ENCODE data around the gene IGFL4. TPM values are rescaled to one million over a fixed set of nuclear protein-coding genes. Genes with fewer than 3 reads are reported as not detected.

The IGFL4 gene
- total RNA-seq, 2 donors from 2014 or later = not detected

DNA sequence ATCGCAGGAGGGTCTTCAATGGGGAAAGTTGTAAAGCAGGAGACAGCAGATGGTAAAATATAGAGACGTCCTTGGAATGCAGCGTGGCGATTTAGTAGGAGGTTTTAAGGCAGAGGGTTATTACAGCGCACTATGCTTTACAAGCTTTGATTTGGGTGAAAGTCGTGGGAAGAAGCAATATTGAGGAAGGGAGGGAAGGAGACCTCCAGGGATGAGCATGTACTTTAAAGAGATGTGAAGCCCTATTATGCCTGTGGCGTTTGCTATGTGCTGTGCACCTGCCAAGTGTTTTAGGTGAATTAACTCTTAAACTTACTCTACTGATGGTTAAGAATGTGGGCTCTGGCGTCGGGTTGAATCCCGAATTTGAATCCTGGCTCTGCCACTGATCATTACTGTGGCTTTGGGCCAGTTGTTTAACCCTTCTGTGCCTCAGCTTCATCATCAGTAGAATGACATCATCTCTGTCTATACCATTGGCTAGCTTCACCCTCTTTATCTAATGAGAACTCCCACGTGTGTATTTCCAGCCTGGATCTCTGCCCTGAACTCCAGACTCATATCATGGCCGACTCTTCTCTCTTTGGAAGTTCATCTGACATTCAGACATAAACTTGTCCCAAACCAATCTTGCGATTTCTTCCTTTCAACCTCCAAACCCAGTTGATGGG is 45.0 kb downstream of the IGFL4 start:
- no peaks in the 10 kb centered on the region for H3K4me1 ChIP-seq
- H3K27ac ChIP-seq = peak overlapping the region; percentile 45
- no peaks in the 10 kb centered on the region for H3K9me3 ChIP-seq
- H3K4me3 ChIP-seq = peak overlapping the region; percentile 87
- DNase-seq = no peak
- no peaks in the 10 kb centered on the region for H3K36me3 ChIP-seq
- no peaks in the 10 kb centered on the region for H3K27me3 ChIP-seq
- peak overlapping the region; percentile 89 to 90 for H3K9ac ChIP-seq (ENCODE audit: low read depth in 2 of 2, low read length in 2 of 2)
- intact Hi-C loops (cut with DNase I) = no loop called here
- TF ChIP-seq, protein P1, sequence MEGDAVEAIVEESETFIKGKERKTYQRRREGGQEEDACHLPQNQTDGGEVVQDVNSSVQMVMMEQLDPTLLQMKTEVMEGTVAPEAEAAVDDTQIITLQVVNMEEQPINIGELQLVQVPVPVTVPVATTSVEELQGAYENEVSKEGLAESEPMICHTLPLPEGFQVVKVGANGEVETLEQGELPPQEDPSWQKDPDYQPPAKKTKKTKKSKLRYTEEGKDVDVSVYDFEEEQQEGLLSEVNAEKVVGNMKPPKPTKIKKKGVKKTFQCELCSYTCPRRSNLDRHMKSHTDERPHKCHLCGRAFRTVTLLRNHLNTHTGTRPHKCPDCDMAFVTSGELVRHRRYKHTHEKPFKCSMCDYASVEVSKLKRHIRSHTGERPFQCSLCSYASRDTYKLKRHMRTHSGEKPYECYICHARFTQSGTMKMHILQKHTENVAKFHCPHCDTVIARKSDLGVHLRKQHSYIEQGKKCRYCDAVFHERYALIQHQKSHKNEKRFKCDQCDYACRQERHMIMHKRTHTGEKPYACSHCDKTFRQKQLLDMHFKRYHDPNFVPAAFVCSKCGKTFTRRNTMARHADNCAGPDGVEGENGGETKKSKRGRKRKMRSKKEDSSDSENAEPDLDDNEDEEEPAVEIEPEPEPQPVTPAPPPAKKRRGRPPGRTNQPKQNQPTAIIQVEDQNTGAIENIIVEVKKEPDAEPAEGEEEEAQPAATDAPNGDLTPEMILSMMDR (IDR thresholded peaks at IDR 0.05) = no peak

DNA sequence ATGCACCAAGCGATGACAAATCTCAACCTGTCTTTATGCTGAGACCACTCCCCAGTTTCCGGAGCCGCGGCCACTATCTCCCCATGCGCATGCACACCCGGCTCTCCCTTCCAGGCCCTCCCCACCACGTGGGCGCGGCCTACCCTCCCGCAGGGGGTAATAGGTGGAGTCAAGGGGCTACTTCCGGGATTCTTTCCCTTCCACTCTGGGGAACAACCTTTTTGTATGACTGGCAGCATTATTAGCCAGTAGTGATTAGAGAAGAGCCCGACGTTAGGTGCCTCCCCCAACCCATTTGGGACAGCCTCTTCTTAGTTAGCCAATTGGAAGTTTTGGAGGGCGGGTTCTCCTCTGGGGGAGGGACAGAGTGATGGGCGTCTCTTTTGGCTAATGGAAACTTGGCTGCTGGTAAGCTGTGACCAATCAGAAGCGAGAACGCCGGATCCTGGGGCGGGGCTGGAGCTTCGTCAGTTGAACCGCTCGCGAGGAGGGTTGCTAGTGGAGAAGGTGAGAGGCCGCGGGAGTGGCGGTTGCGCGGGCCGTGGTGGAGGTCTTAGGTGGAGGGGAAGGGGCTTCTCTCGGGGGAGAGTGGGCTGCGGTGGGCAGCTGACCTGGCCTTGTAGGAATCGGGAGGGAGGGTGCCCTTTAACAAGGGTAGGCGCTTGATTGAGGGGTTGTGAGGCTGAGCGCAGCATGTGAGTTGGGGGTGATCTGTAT is 45.6 kb downstream of the IGFL4 start, which contains the start of gene CCDC61:
Gene CCDC61 (plus strand): TSS at position 470 of the 717 bp plus-strand sequence. CDS start 7,552 bp downstream, outside the sequence.
- Histone ChIP-seq H3K36me3 (no peaks in the 10 kb centered on the region), H3K27ac (peak within 1 kb of the TSS; percentile 45), H3K9me3 (no peaks in the 10 kb centered on the region), H3K4me3 (peak within 1 kb of the TSS; percentile 87), H3K4me1 (no peaks in the 10 kb centered on the region), H3K9ac (ENCODE audit: low read depth in 2 of 2, low read length in 2 of 2) (peak within 1 kb of the TSS; percentile 89 to 90), H3K27me3 (no peaks in the 10 kb centered on the region)
- intact Hi-C loops (cut with DNase I) = no loop called here
- DNase-seq = peak; percentile 97
- TF ChIP-seq, protein P1 (IDR thresholded peaks at IDR 0.05) = no peak

DNA sequence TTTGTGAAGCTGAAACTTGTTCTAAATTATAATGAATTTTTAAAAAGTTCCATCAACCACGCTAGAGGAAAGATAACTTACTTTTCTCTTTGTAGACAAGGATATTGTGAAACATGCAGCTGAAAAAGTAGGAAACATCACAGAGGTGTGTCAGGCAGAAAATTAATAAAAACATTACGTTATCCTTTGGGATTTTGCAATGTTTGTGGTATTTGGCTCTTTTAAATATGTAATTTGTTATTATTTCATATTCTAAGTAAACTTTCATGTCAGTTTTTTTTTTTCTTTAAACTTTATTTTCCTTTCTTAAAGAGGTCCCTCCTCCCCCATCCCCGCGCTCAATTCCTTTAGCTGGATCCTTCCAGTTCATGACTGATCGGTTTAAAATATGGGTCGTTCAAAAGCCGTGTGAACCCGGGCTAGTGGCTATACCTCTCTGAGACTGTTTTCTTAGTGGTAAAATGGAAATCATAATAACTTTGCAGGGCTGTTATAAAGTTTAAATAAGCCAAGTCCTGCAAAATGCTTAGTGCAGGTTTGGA is 46.3 kb downstream of the IGFL4 start:
- peak overlapping the region; percentile 36 for H3K4me3 ChIP-seq
- intact Hi-C loops (cut with DNase I) = no loop called here
- TF ChIP-seq, protein P1 (IDR thresholded peaks at IDR 0.05) = no peak
- no peaks in the 10 kb centered on the region for H3K4me1 ChIP-seq
- H3K36me3 ChIP-seq = no peaks in the 10 kb centered on the region
- DNase-seq = no peak
- H3K27ac ChIP-seq = no peak overlapping the region
- H3K9me3 ChIP-seq = no peaks in the 10 kb centered on the region
- H3K9ac ChIP-seq (ENCODE audit: low read depth in 2 of 2, low read length in 2 of 2) = peak overlapping the region in 1 of 2 donors; percentile 55
- no peaks in the 10 kb centered on the region for H3K27me3 ChIP-seq

DNA sequence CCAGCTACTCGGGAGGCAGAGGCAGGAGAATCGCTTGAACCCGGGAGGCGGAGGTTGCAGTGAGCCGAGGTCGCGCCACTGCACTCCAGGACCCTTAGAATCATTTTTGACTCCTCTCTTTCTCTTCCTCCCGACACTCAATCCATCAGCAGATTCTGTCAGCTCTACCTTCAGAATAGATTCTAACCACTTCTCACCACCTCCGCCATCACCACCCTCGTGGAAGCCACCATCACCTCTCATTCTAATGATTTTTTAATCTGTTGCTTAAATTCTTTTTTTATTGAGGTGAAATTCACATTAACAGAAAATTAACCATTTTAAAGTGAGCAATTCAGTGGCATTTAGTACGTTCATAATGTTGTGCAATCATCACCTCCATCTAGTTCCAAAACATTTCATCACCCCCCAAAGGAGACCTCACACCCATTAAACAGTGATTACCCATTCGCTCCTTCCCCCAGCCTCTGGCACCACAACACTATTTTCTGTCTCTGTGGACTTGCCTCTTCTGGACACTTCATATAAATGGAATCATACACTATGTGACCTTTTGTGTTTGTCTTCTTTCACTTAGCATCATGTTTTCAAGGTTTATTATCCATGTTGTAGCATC is 50.6 kb downstream of the IGFL4 start:
- no peak for DNase-seq
- no peak overlapping the region for H3K4me3 ChIP-seq
- H3K9ac ChIP-seq (ENCODE audit: low read depth in 2 of 2, low read length in 2 of 2) = no peak overlapping the region
- H3K36me3 ChIP-seq = no peaks in the 10 kb centered on the region
- no peaks in the 10 kb centered on the region for H3K4me1 ChIP-seq
- intact Hi-C loops (cut with DNase I) = no loop called here
- no peaks in the 10 kb centered on the region for H3K9me3 ChIP-seq
- no peak overlapping the region for H3K27ac ChIP-seq
- no peaks in the 10 kb centered on the region for H3K27me3 ChIP-seq
- TF ChIP-seq, protein P1 (IDR thresholded peaks at IDR 0.05) = no peak

Small RNAs within 50 kb of the gene (microRNA-seq; reads per million reads assigned to microRNA genes)
- 105 reads per million, percentile 54 among the genes with 10 or more reads in this experiment for gene MIR769

Other genes with a start within 250 kb of the IGFL4 start
- gene DMWD, start 248.2 kb downstream of the IGFL4 start, total RNA-seq = 10 to 100 TPM; 29.1 to 43.6 TPM
- under 1 TPM in 1 of 2 donors, not detected in 1; 0.12 TPM for gene RSPH6A, start 225.7 kb downstream of the IGFL4 start, total RNA-seq
- 100 to 1,000 TPM in 1 of 2 donors, 10 to 100 TPM in 1; 55.7 to 101 TPM for gene SYMPK, start 177.9 kb downstream of the IGFL4 start, total RNA-seq
- 10 to 100 TPM; 48.5 to 55.9 TPM for gene FOXA3, start 176.7 kb downstream of the IGFL4 start, total RNA-seq
- 10 to 100 TPM; 20.3 to 29.7 TPM for gene IRF2BP1, start 154.9 kb downstream of the IGFL4 start, total RNA-seq
- 1 to 10 TPM; 8.9 to 9.0 TPM for gene MYPOP, start 138.4 kb downstream of the IGFL4 start, total RNA-seq
- not detected for gene NANOS2, start 126.2 kb downstream of the IGFL4 start, total RNA-seq
- gene NOVA2, start 67.1 kb downstream of the IGFL4 start, total RNA-seq = 1 to 10 TPM in 1 of 2 donors, under 1 TPM in 1; 0.72 to 1.1 TPM
- gene CCDC61, start 45.5 kb downstream of the IGFL4 start, total RNA-seq = 10 to 100 TPM; 14.4 to 32.2 TPM
- not detected for gene PGLYRP1, start 17.9 kb downstream of the IGFL4 start, total RNA-seq
- not detected for gene IGFL3, start 83.7 kb upstream of the IGFL4 start, total RNA-seq
- gene IGFL2, start 107.2 kb upstream of the IGFL4 start, total RNA-seq = 1 to 10 TPM in 1 of 2 donors, not detected in 1; 2.5 TPM
- not detected for gene IGFL1, start 188.7 kb upstream of the IGFL4 start, total RNA-seq

Measured in colonic mucosa (tissue), 4 donors.